Activated naive CD8-positive, alpha-beta T cell treated with anti-CD3 and anti-CD28 coated beads, Interleukin-2, amount 10 ng/mL, durations not matched to agents 7 days and 5 days (primary cell): ENCODE measurements around the gene BNC2. TPM values are rescaled to one million over a fixed set of nuclear protein-coding genes. Genes with fewer than 3 reads are reported as not detected.

Experiments used
- ATAC-seq: fragments of 150-1000 bp; cut with Tn5 transposase; one replicate; pipeline ENCODE4 v1.10.0; 2021; ENCODE audit warnings: low read depth, moderate library complexity
- POLR2A ChIA-PET: fragments of 350-600 bp; sonication (Branson Sonifier 250); formaldehyde crosslinking; loops from one replicate; lab custom pipeline; 2021; ENCODE audit warnings: antibody characterized with exemption; lab: Charles Lee
- DNase-seq: peaks from one replicate; pipeline ENCODE4 v3.0.0; 2021
- H3K27ac Mint-ChIP-seq: one replicate; pipeline ENCODE4 v1.8.0; 2022; ENCODE audit warnings: mild to moderate bottlenecking, mixed read lengths
- H3K27me3 Mint-ChIP-seq: one replicate; pipeline ENCODE4 v1.8.0; 2022; ENCODE audit warnings: mild to moderate bottlenecking, moderate library complexity, mixed read lengths
- H3K36me3 Mint-ChIP-seq: one replicate; pipeline ENCODE4 v1.8.0; 2021; ENCODE audit warnings: mild to moderate bottlenecking, mixed read lengths
- H3K4me1 Mint-ChIP-seq: one replicate; pipeline ENCODE4 v1.8.0; 2021; ENCODE audit warnings: mixed read lengths
- H3K4me3 Mint-ChIP-seq: one replicate; pipeline ENCODE4 v1.8.0; 2022; ENCODE audit warnings: mild to moderate bottlenecking, moderate library complexity, mixed read lengths
- H3K9me3 Mint-ChIP-seq: one replicate; pipeline ENCODE4 v1.8.0; 2021; ENCODE audit warnings: mixed read lengths
- total RNA-seq, 2 experiments: library from RNA; stranded (reverse); gene quantifications; one replicate each; pipeline ENCODE4 v1.2.3, GENCODE V29; 2021

The BNC2 gene
- total RNA-seq, 2 experiments from 2014 or later: not detected

GRCh38 chr9:16784002-16784401 is 86.5 kb downstream of the BNC2 start:
- H3K27ac Mint-ChIP-seq: no peak overlapping the region
- no peak overlapping the region for H3K4me3 Mint-ChIP-seq
- ATAC-seq (no peak), DNase-seq (no peak)
- no peaks in the 10 kb centered on the region for H3K27me3 Mint-ChIP-seq
- no peaks in the 10 kb centered on the region for H3K36me3 Mint-ChIP-seq
- peaks cover 2% of the 10 kb centered on the region for H3K9me3 Mint-ChIP-seq
- no peaks in the 10 kb centered on the region for H3K4me1 Mint-ChIP-seq
- POLR2A ChIA-PET: no interaction called here

- no peak overlapping the region for H3K4me3 Mint-ChIP-seq
- ATAC-seq (no peak), DNase-seq (no peak)
- H3K27ac Mint-ChIP-seq: no peak overlapping the region
- H3K9me3 Mint-ChIP-seq: peaks cover 2% of the 10 kb centered on the region
- POLR2A ChIA-PET: no interaction called here
- no peaks in the 10 kb centered on the region for H3K27me3 Mint-ChIP-seq
- H3K4me1 Mint-ChIP-seq: no peaks in the 10 kb centered on the region
- H3K36me3 Mint-ChIP-seq: no peaks in the 10 kb centered on the region
Observed at GRCh38 chr9:16782490-16782889, 88.0 kb downstream of the BNC2 start.

- H3K9me3 Mint-ChIP-seq: peaks cover 2% of the 10 kb centered on the region
- POLR2A ChIA-PET: no interaction called here
- H3K4me3 Mint-ChIP-seq: no peak overlapping the region
Observed at GRCh38 chr9:16775330-16775729, 95.1 kb downstream of the BNC2 start.

GRCh38 chr9:16773617-16774016 is 96.9 kb downstream of the BNC2 start:
- POLR2A ChIA-PET: no interaction called here

More at GRCh38 chr9:16775330-16775729, 95.1 kb downstream of the BNC2 start:
- no peaks in the 10 kb centered on the region for H3K27me3 Mint-ChIP-seq
- DNase-seq: no peak
- no peak for ATAC-seq
- H3K4me1 Mint-ChIP-seq: no peaks in the 10 kb centered on the region
- no peak overlapping the region for H3K27ac Mint-ChIP-seq
- H3K36me3 Mint-ChIP-seq: no peaks in the 10 kb centered on the region

GRCh38 chr9:16773116-16773515 is 97.4 kb downstream of the BNC2 start:
- H3K36me3 Mint-ChIP-seq: no peaks in the 10 kb centered on the region
- ATAC-seq (no peak), DNase-seq (no peak)
- H3K9me3 Mint-ChIP-seq: no peaks in the 10 kb centered on the region
- H3K27ac Mint-ChIP-seq: no peak overlapping the region
- H3K4me1 Mint-ChIP-seq: no peaks in the 10 kb centered on the region
- no peaks in the 10 kb centered on the region for H3K27me3 Mint-ChIP-seq
- H3K4me3 Mint-ChIP-seq: no peak overlapping the region
- POLR2A ChIA-PET: no interaction called here

More at GRCh38 chr9:16773617-16774016, 96.9 kb downstream of the BNC2 start:
- H3K27me3 Mint-ChIP-seq: no peaks in the 10 kb centered on the region
- no peaks in the 10 kb centered on the region for H3K4me1 Mint-ChIP-seq
- DNase-seq (no peak), ATAC-seq (no peak)
- H3K4me3 Mint-ChIP-seq: no peak overlapping the region
- no peak overlapping the region for H3K27ac Mint-ChIP-seq
- H3K9me3 Mint-ChIP-seq: no peaks in the 10 kb centered on the region
- no peaks in the 10 kb centered on the region for H3K36me3 Mint-ChIP-seq

- Mint-ChIP-seq H3K9me3 (no peaks in the 10 kb centered on the region), H3K27ac (no peak overlapping the region), H3K27me3 (no peaks in the 10 kb centered on the region), H3K36me3 (no peaks in the 10 kb centered on the region), H3K4me1 (no peaks in the 10 kb centered on the region), H3K4me3 (no peak overlapping the region)
- no peak for ATAC-seq
- no peak for DNase-seq
- POLR2A ChIA-PET: no interaction called here
Observed at GRCh38 chr9:16771356-16771755, 99.1 kb downstream of the BNC2 start.

- Mint-ChIP-seq H3K27me3 (no peaks in the 10 kb centered on the region), H3K9me3 (no peaks in the 10 kb centered on the region), H3K36me3 (no peaks in the 10 kb centered on the region), H3K27ac (no peak overlapping the region), H3K4me1 (no peaks in the 10 kb centered on the region), H3K4me3 (no peak overlapping the region)
- POLR2A ChIA-PET: no interaction called here
- ATAC-seq: no peak
- DNase-seq: no peak
Observed at GRCh38 chr9:16769291-16769690, 101.2 kb downstream of the BNC2 start.

- no peaks in the 10 kb centered on the region for H3K27me3 Mint-ChIP-seq
- POLR2A ChIA-PET: no interaction called here
- H3K4me3 Mint-ChIP-seq: no peak overlapping the region
- H3K4me1 Mint-ChIP-seq: no peaks in the 10 kb centered on the region
- no peak for ATAC-seq
- no peak overlapping the region for H3K27ac Mint-ChIP-seq
- no peak for DNase-seq
- H3K9me3 Mint-ChIP-seq: no peaks in the 10 kb centered on the region
- H3K36me3 Mint-ChIP-seq: no peaks in the 10 kb centered on the region
Observed at GRCh38 chr9:16768816-16769215, 101.7 kb downstream of the BNC2 start.

- H3K27me3 Mint-ChIP-seq: no peaks in the 10 kb centered on the region
- POLR2A ChIA-PET: no interaction called here
Observed at GRCh38 chr9:16767366-16767765, 103.1 kb downstream of the BNC2 start.

GRCh38 chr9:16763946-16764345 is 106.5 kb downstream of the BNC2 start:
- Mint-ChIP-seq H3K27me3 (no peaks in the 10 kb centered on the region), H3K27ac (no peak overlapping the region), H3K4me1 (no peaks in the 10 kb centered on the region), H3K9me3 (no peaks in the 10 kb centered on the region), H3K4me3 (no peak overlapping the region), H3K36me3 (no peaks in the 10 kb centered on the region)
- POLR2A ChIA-PET: no interaction called here
- no peak for DNase-seq
- no peak for ATAC-seq

More at GRCh38 chr9:16767366-16767765, 103.1 kb downstream of the BNC2 start:
- DNase-seq (no peak), ATAC-seq (no peak)
- no peak overlapping the region for H3K4me3 Mint-ChIP-seq
- H3K4me1 Mint-ChIP-seq: no peaks in the 10 kb centered on the region
- H3K9me3 Mint-ChIP-seq: no peaks in the 10 kb centered on the region
- H3K27ac Mint-ChIP-seq: no peak overlapping the region
- H3K36me3 Mint-ChIP-seq: no peaks in the 10 kb centered on the region

- DNase-seq: no peak
- Mint-ChIP-seq H3K9me3 (no peaks in the 10 kb centered on the region), H3K36me3 (peaks cover 1% of the 10 kb centered on the region), H3K4me3 (no peak overlapping the region), H3K27ac (no peak overlapping the region), H3K27me3 (no peaks in the 10 kb centered on the region), H3K4me1 (no peaks in the 10 kb centered on the region)
- no peak for ATAC-seq
- POLR2A ChIA-PET: no interaction called here
Observed at GRCh38 chr9:16755467-16756160, 114.9 kb downstream of the BNC2 start.

GRCh38 chr9:16754662-16755061 is 115.8 kb downstream of the BNC2 start:
- H3K9me3 Mint-ChIP-seq: no peaks in the 10 kb centered on the region
- H3K27ac Mint-ChIP-seq: no peak overlapping the region
- DNase-seq (no peak), ATAC-seq (no peak)
- peaks cover 1% of the 10 kb centered on the region for H3K36me3 Mint-ChIP-seq
- H3K4me1 Mint-ChIP-seq: no peaks in the 10 kb centered on the region
- H3K27me3 Mint-ChIP-seq: no peaks in the 10 kb centered on the region
- POLR2A ChIA-PET: no interaction called here
- no peak overlapping the region for H3K4me3 Mint-ChIP-seq

- no peak for DNase-seq
- POLR2A ChIA-PET: no interaction called here
- H3K27me3 Mint-ChIP-seq: no peaks in the 10 kb centered on the region
- no peak overlapping the region for H3K4me3 Mint-ChIP-seq
- no peaks in the 10 kb centered on the region for H3K9me3 Mint-ChIP-seq
- ATAC-seq: no peak
- H3K36me3 Mint-ChIP-seq: peaks cover 1% of the 10 kb centered on the region
- H3K4me1 Mint-ChIP-seq: no peaks in the 10 kb centered on the region
- no peak overlapping the region for H3K27ac Mint-ChIP-seq
Observed at GRCh38 chr9:16753256-16753655, 117.2 kb downstream of the BNC2 start.

GRCh38 chr9:16752601-16753000 is 117.9 kb downstream of the BNC2 start:
- Mint-ChIP-seq H3K4me3 (no peak overlapping the region), H3K27me3 (no peaks in the 10 kb centered on the region), H3K36me3 (peaks cover 1% of the 10 kb centered on the region), H3K9me3 (no peaks in the 10 kb centered on the region), H3K27ac (no peak overlapping the region), H3K4me1 (no peaks in the 10 kb centered on the region)
- ATAC-seq: no peak
- POLR2A ChIA-PET: no interaction called here
- DNase-seq: no peak
